Mesothelial cell of epicardium (in vitro differentiated cells): ENCODE measurements around the gene MYCN. TPM values are rescaled to one million over a fixed set of nuclear protein-coding genes. Genes with fewer than 3 reads are reported as not detected.
"Not testable (repeated sequence)": the region's sequence is repeated elsewhere in the genome, so short reads cannot be mapped to it uniquely, and the experiment has no call there.

Experiments used
- DNase-seq, 2 experiments: peaks; one replicate each; pipeline ENCODE4 v3.0.0; 2021; ENCODE audit warnings: low spot score in 2 of 2; ENCODE audit not compliant: unreplicated experiment in 2 of 2
- H3K27ac Mint-ChIP-seq: 2 replicates; pipeline ENCODE4 v1.8.0; 2021; ENCODE audit warnings: mixed read lengths
- H3K27me3 Mint-ChIP-seq: 2 replicates; pipeline ENCODE4 v1.8.0; 2021; ENCODE audit warnings: low read depth, mixed read lengths
- H3K36me3 Mint-ChIP-seq: 2 replicates; pipeline ENCODE4 v1.8.0; 2021; ENCODE audit warnings: mixed read lengths
- H3K4me1 Mint-ChIP-seq: 2 replicates; pipeline ENCODE4 v1.8.0; 2021; ENCODE audit warnings: mixed read lengths
- H3K4me3 Mint-ChIP-seq: 2 replicates; pipeline ENCODE4 v1.8.0; 2021; ENCODE audit warnings: mild to moderate bottlenecking, moderate library complexity, mixed read lengths
- H3K9me3 Mint-ChIP-seq: 2 replicates; pipeline ENCODE4 v1.8.0; 2021; ENCODE audit warnings: mixed read lengths
- CTCF ChIP-seq: fragments of 200-600 bp; sonication (generic); IDR thresholded peaks from one replicate; pipeline ENCODE4 v1.5.0; 2021; ENCODE audit warnings: antibody characterized with exemption; ENCODE audit not compliant: unreplicated experiment
- total RNA-seq: library from RNA; stranded (reverse); gene quantifications from 3 replicates; pipeline ENCODE4 v1.2.1, GENCODE V29; 2021

Gene MYCN
- total RNA-seq, 1 donor from 2014 or later: 69.1 TPM

- H3K36me3 Mint-ChIP-seq: peaks cover 27% of the 10 kb centered on the region
- peaks cover 5% of the 10 kb centered on the region for H3K4me1 Mint-ChIP-seq
- no peak overlapping the region for H3K4me3 Mint-ChIP-seq
- no peak for DNase-seq
- H3K27me3 Mint-ChIP-seq: no peaks in the 10 kb centered on the region
- no peak overlapping the region for H3K27ac Mint-ChIP-seq
- H3K9me3 Mint-ChIP-seq: peaks cover 42% of the 10 kb centered on the region
- no peak for TF ChIP-seq CTCF
Observed at GRCh38 chr2:15899751-15900493, 40.4 kb upstream of the MYCN start.

- Mint-ChIP-seq H3K27ac (no peak overlapping the region), H3K4me3 (no peak overlapping the region), H3K36me3 (peaks cover 35% of the 10 kb centered on the region), H3K27me3 (no peaks in the 10 kb centered on the region), H3K9me3 (peaks cover 54% of the 10 kb centered on the region), H3K4me1 (peaks cover under 1% of the 10 kb centered on the region)
- no peak for DNase-seq
- TF ChIP-seq CTCF: no peak
Observed at GRCh38 chr2:15901095-15901807, 39.1 kb upstream of the MYCN start.

- Mint-ChIP-seq H3K9me3 (peaks cover 56% of the 10 kb centered on the region), H3K27me3 (no peaks in the 10 kb centered on the region), H3K36me3 (peaks cover 33% of the 10 kb centered on the region), H3K4me3 (no peak overlapping the region), H3K27ac (no peak overlapping the region), H3K4me1 (no peaks in the 10 kb centered on the region)
- TF ChIP-seq CTCF: no peak
- DNase-seq: no peak
Observed at GRCh38 chr2:15901808-15902130, 38.6 kb upstream of the MYCN start.

- H3K9me3 Mint-ChIP-seq: peaks cover 41% of the 10 kb centered on the region
- H3K27ac Mint-ChIP-seq: not testable (repeated sequence)
- peaks cover 19% of the 10 kb centered on the region for H3K36me3 Mint-ChIP-seq
Observed at GRCh38 chr2:15903910-15904309, 36.4 kb upstream of the MYCN start.

GRCh38 chr2:15905267-15905645 is 35.1 kb upstream of the MYCN start:
- TF ChIP-seq CTCF: no peak
- no peak for DNase-seq
- Mint-ChIP-seq H3K9me3 (peaks cover 33% of the 10 kb centered on the region), H3K4me3 (no peak overlapping the region), H3K36me3 (peaks cover 14% of the 10 kb centered on the region), H3K4me1 (no peaks in the 10 kb centered on the region), H3K27ac (no peak overlapping the region), H3K27me3 (no peaks in the 10 kb centered on the region)

More at GRCh38 chr2:15903910-15904309, 36.4 kb upstream of the MYCN start:
- DNase-seq, H3K27me3 Mint-ChIP-seq, H3K4me3 Mint-ChIP-seq, H3K4me1 Mint-ChIP-seq: not testable (repeated sequence)

- no peak for DNase-seq
- peaks cover 12% of the 10 kb centered on the region for H3K36me3 Mint-ChIP-seq
- H3K27ac Mint-ChIP-seq: no peak overlapping the region
- peaks cover 26% of the 10 kb centered on the region for H3K9me3 Mint-ChIP-seq
- no peak for TF ChIP-seq CTCF
- no peaks in the 10 kb centered on the region for H3K27me3 Mint-ChIP-seq
- H3K4me1 Mint-ChIP-seq: peaks cover 3% of the 10 kb centered on the region
- H3K4me3 Mint-ChIP-seq: no peak overlapping the region
Observed at GRCh38 chr2:15905986-15906491, 34.3 kb upstream of the MYCN start.
